H1 (cell line): ENCODE data around the gene EMX2. TPM values are rescaled to one million over a fixed set of nuclear protein-coding genes. Genes with fewer than 3 reads are reported as not detected.

Source experiments
- EP300 ChIP-seq, 2 experiments: IDR thresholded peaks; 1 replicate in 1 of 2; 2 replicates in 1 of 2; pipeline ENCODE4 v1.6.1; 2011 to 2012; ENCODE audit warnings: low read depth in 2 of 2, low read length in 2 of 2, mild to moderate bottlenecking in 2 of 2, borderline replicate concordance in 1 of 2, inconsistent platforms in 1 of 2, moderate library complexity in 1 of 2
- NANOG ChIP-seq: IDR thresholded peaks from 2 replicates; pipeline ENCODE4 v1.6.1; 2011; ENCODE audit warnings: low read length, low read depth, mild to moderate bottlenecking, inconsistent platforms; ENCODE audit not compliant: insufficient read depth, poor library complexity, severe bottlenecking
- RXRA ChIP-seq: IDR thresholded peaks from 2 replicates; pipeline ENCODE4 v1.6.1; 2011; ENCODE audit warnings: low read depth, mild to moderate bottlenecking, low read length, moderate library complexity; ENCODE audit not compliant: insufficient read depth
- polyA plus RNA-seq, 7 experiments: library from polyadenylated mRNA; depleted of rRNA in 3 of 7; stranded (reverse) in 5 of 7; unstranded in 2 of 7; fragments of >200 nt in 5 of 7; fragments of 200-250 nt in 2 of 7; gene quantifications; 1 replicate in 5 of 7; 2 replicates in 1 of 7; 4 replicates in 1 of 7; pipeline versions ENCODE4 v1.2.1 to v1.2.3, GENCODE V29; 2011 to 2013; ENCODE audit warnings: missing spikeins in 2 of 7, mixed read lengths in 2 of 7
- total RNA-seq: library from RNA; stranded (reverse); fragmentation: NEBNext Ultra II Directional; extraction: Animal tissue kit (Norgen Biotek cat#: 25700); gene quantifications from 2 replicates; pipeline ENCODE4 v1.2.1, GENCODE V29; 2021
- TF ChIP-seq, protein P1 (sequence below): fragments of 300-600 bp; sonication (generic); IDR thresholded peaks from 2 replicates; pipeline ENCODE4 v1.7.1; 2012; ENCODE audit warnings: low read length, moderate library complexity, mild to moderate bottlenecking, inconsistent platforms; ENCODE audit not compliant: insufficient replicate concordance

EMX2 gene
- total and polyA plus RNA-seq, 2 of the 8 experiments (the other 6 are each of a cell fraction or from before 2014, with no cell fraction given): not detected

DNA sequence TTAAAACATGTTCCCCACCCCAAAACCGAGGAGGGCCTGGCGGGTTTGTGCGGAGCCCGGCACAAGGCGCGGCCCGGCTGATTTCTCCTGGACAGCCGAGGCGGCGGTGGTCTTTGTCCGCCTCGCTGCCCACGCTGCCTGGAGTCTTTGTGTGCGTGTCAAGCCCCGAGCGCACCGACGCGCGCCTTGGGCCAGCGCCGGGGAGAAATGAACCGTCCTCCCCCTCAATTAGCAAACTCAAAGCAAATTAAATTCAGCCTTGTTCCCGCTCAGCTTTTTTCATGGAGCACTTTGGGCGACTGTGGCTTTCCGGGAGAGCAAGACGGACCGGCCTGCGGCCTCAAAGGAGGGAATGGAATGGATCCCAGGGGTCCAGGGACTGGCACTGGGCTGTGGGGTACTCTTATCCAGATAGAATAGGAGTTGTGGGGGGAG, 4.1 kb downstream of the EMX2 start (continued):
- TF ChIP-seq EP300 (IDR thresholded peaks at IDR 0.05; ENCODE audit: borderline replicate concordance in 1 of 2, low read depth in 2 of 2, low read length in 2 of 2) (no peak), NANOG (no peak), RXRA (no peak)
- TF ChIP-seq, protein P1, sequence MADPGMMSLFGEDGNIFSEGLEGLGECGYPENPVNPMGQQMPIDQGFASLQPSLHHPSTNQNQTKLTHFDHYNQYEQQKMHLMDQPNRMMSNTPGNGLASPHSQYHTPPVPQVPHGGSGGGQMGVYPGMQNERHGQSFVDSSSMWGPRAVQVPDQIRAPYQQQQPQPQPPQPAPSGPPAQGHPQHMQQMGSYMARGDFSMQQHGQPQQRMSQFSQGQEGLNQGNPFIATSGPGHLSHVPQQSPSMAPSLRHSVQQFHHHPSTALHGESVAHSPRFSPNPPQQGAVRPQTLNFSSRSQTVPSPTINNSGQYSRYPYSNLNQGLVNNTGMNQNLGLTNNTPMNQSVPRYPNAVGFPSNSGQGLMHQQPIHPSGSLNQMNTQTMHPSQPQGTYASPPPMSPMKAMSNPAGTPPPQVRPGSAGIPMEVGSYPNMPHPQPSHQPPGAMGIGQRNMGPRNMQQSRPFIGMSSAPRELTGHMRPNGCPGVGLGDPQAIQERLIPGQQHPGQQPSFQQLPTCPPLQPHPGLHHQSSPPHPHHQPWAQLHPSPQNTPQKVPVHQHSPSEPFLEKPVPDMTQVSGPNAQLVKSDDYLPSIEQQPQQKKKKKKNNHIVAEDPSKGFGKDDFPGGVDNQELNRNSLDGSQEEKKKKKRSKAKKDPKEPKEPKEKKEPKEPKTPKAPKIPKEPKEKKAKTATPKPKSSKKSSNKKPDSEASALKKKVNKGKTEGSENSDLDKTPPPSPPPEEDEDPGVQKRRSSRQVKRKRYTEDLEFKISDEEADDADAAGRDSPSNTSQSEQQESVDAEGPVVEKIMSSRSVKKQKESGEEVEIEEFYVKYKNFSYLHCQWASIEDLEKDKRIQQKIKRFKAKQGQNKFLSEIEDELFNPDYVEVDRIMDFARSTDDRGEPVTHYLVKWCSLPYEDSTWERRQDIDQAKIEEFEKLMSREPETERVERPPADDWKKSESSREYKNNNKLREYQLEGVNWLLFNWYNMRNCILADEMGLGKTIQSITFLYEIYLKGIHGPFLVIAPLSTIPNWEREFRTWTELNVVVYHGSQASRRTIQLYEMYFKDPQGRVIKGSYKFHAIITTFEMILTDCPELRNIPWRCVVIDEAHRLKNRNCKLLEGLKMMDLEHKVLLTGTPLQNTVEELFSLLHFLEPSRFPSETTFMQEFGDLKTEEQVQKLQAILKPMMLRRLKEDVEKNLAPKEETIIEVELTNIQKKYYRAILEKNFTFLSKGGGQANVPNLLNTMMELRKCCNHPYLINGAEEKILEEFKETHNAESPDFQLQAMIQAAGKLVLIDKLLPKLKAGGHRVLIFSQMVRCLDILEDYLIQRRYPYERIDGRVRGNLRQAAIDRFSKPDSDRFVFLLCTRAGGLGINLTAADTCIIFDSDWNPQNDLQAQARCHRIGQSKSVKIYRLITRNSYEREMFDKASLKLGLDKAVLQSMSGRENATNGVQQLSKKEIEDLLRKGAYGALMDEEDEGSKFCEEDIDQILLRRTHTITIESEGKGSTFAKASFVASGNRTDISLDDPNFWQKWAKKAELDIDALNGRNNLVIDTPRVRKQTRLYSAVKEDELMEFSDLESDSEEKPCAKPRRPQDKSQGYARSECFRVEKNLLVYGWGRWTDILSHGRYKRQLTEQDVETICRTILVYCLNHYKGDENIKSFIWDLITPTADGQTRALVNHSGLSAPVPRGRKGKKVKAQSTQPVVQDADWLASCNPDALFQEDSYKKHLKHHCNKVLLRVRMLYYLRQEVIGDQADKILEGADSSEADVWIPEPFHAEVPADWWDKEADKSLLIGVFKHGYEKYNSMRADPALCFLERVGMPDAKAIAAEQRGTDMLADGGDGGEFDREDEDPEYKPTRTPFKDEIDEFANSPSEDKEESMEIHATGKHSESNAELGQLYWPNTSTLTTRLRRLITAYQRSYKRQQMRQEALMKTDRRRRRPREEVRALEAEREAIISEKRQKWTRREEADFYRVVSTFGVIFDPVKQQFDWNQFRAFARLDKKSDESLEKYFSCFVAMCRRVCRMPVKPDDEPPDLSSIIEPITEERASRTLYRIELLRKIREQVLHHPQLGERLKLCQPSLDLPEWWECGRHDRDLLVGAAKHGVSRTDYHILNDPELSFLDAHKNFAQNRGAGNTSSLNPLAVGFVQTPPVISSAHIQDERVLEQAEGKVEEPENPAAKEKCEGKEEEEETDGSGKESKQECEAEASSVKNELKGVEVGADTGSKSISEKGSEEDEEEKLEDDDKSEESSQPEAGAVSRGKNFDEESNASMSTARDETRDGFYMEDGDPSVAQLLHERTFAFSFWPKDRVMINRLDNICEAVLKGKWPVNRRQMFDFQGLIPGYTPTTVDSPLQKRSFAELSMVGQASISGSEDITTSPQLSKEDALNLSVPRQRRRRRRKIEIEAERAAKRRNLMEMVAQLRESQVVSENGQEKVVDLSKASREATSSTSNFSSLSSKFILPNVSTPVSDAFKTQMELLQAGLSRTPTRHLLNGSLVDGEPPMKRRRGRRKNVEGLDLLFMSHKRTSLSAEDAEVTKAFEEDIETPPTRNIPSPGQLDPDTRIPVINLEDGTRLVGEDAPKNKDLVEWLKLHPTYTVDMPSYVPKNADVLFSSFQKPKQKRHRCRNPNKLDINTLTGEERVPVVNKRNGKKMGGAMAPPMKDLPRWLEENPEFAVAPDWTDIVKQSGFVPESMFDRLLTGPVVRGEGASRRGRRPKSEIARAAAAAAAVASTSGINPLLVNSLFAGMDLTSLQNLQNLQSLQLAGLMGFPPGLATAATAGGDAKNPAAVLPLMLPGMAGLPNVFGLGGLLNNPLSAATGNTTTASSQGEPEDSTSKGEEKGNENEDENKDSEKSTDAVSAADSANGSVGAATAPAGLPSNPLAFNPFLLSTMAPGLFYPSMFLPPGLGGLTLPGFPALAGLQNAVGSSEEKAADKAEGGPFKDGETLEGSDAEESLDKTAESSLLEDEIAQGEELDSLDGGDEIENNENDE: no peak
